HepG2 (cell line): Measurements from ENCODE around the gene UTP25. TPM values are rescaled to one million over a fixed set of nuclear protein-coding genes. Genes with fewer than 3 reads are reported as not detected.
A peak's percentile ranks its signal among the peaks of the same experiment; 100 is the strongest.

Experiments
- BRCA1 ChIP-seq: sonication (generic); formaldehyde crosslinking; IDR thresholded peaks from 2 replicates; pipeline ENCODE4 v1.4.0; 2020; ENCODE audit warnings: missing genetic modification reagents
- CHD4 ChIP-seq: fragments of 200-600 bp; sonication (generic); IDR thresholded peaks from 2 replicates; pipeline ENCODE4 v1.7.0; 2017; ENCODE audit warnings: mild to moderate bottlenecking, low read length, borderline replicate concordance
- CSRNP1 ChIP-seq: sonication (generic); formaldehyde crosslinking; IDR thresholded peaks from 2 replicates; pipeline ENCODE4 v1.8.1; 2023; ENCODE audit warnings: mild to moderate bottlenecking, missing genetic modification reagents
- GLI4 ChIP-seq: sonication (generic); formaldehyde crosslinking; IDR thresholded peaks from 2 replicates; pipeline ENCODE4 v1.5.1; 2020; ENCODE audit warnings: missing genetic modification reagents, mild to moderate bottlenecking, moderate library complexity, borderline replicate concordance
- NCOA5 ChIP-seq: sonication (generic); formaldehyde crosslinking; IDR thresholded peaks from 2 replicates; pipeline ENCODE4 v1.4.0; 2020; ENCODE audit warnings: missing genetic modification reagents
- SMAD9 ChIP-seq: sonication (generic); formaldehyde crosslinking; IDR thresholded peaks from 2 replicates; pipeline ENCODE4 v1.5.1; 2020; ENCODE audit warnings: mild to moderate bottlenecking, missing genetic modification reagents
- SMARCC2 ChIP-seq: fragments of 450-650 bp; IDR thresholded peaks from 2 replicates; pipeline ENCODE4 v1.6.1; 2017; ENCODE audit warnings: antibody characterized with exemption, mild to moderate bottlenecking
- TMF1 ChIP-seq: sonication (generic); formaldehyde crosslinking; IDR thresholded peaks from 2 replicates; pipeline ENCODE4 v1.8.1; 2022; ENCODE audit warnings: low read depth, missing genetic modification reagents
- TOE1 ChIP-seq: sonication (generic); formaldehyde crosslinking; IDR thresholded peaks from 2 replicates; pipeline ENCODE4 v1.4.0; 2020; ENCODE audit warnings: mild to moderate bottlenecking, missing genetic modification reagents
- ZBTB37 ChIP-seq: sonication (generic); formaldehyde crosslinking; IDR thresholded peaks from 2 replicates; pipeline ENCODE4 v1.4.0; 2020; ENCODE audit warnings: mild to moderate bottlenecking, missing genetic modification reagents
- ZNF264 ChIP-seq: sonication (generic); formaldehyde crosslinking; IDR thresholded peaks from 2 replicates; pipeline ENCODE4 v1.4.0; 2020; ENCODE audit warnings: missing genetic modification reagents
- ZNF766 ChIP-seq: sonication (generic); formaldehyde crosslinking; IDR thresholded peaks from 2 replicates; pipeline ENCODE4 v1.5.0; 2020; ENCODE audit warnings: missing genetic modification reagents, borderline replicate concordance
- ZNF879 ChIP-seq: sonication (generic); formaldehyde crosslinking; IDR thresholded peaks from 2 replicates; pipeline ENCODE4 v1.8.1; 2023; ENCODE audit warnings: missing genetic modification reagents
- ZNF883 ChIP-seq: sonication (generic); formaldehyde crosslinking; IDR thresholded peaks from 2 replicates; pipeline ENCODE4 v1.5.1; 2020; ENCODE audit warnings: mild to moderate bottlenecking, missing genetic modification reagents; ENCODE audit errors: not compliant biosample characterization
- ZSCAN12 ChIP-seq: sonication (generic); formaldehyde crosslinking; IDR thresholded peaks from 2 replicates; pipeline ENCODE4 v1.9.0; 2021; ENCODE audit warnings: mild to moderate bottlenecking, missing genetic modification reagents
- polyA plus RNA-seq, 8 experiments: library from polyadenylated mRNA; depleted of rRNA in 3 of 8; stranded (reverse) in 7 of 8; unstranded in 1 of 8; fragments of >200 nt; fragmentation: Illumina TruSeq in 4 of 8; extraction: Trizol in 4 of 8; gene quantifications; 2 replicates each; pipeline versions ENCODE4 v1.2.1 to v1.2.3, GENCODE V29; 2011 to 2016; ENCODE audit warnings: low read depth in 4 of 8, missing spikeins in 1 of 8, mixed read lengths in 1 of 8; ENCODE audit not compliant: insufficient read depth in 1 of 8
- total RNA-seq, 5 experiments: library from RNA; depleted of rRNA; stranded (reverse); fragments of >200 nt; fragmentation: Illumina TruSeq; extraction: Trizol; gene quantifications; 2 replicates each; pipeline ENCODE4 v1.2.3, GENCODE V29; 2016; ENCODE audit warnings: low read depth in 1 of 5
- TF ChIP-seq, protein P1 (sequence below): sonication (generic); formaldehyde crosslinking; IDR thresholded peaks from 2 replicates; pipeline ENCODE4 v1.4.0; 2020; ENCODE audit warnings: missing genetic modification reagents, mild to moderate bottlenecking, borderline replicate concordance
- TF ChIP-seq, protein P2 (sequence below): sonication (generic); formaldehyde crosslinking; IDR thresholded peaks from 2 replicates; pipeline ENCODE4 v1.8.0; 2023; ENCODE audit warnings: mild to moderate bottlenecking, missing genetic modification reagents
- TF ChIP-seq, protein P3 (sequence below): sonication (generic); formaldehyde crosslinking; IDR thresholded peaks from 2 replicates; pipeline ENCODE4 v1.4.0; 2020; ENCODE audit warnings: missing genetic modification reagents

The UTP25 gene
- total and polyA plus RNA-seq, 2 of the 13 experiments (the other 11 are each of a cell fraction or from before 2014, with no cell fraction given): 4.8 to 5.7 TPM

DNA sequence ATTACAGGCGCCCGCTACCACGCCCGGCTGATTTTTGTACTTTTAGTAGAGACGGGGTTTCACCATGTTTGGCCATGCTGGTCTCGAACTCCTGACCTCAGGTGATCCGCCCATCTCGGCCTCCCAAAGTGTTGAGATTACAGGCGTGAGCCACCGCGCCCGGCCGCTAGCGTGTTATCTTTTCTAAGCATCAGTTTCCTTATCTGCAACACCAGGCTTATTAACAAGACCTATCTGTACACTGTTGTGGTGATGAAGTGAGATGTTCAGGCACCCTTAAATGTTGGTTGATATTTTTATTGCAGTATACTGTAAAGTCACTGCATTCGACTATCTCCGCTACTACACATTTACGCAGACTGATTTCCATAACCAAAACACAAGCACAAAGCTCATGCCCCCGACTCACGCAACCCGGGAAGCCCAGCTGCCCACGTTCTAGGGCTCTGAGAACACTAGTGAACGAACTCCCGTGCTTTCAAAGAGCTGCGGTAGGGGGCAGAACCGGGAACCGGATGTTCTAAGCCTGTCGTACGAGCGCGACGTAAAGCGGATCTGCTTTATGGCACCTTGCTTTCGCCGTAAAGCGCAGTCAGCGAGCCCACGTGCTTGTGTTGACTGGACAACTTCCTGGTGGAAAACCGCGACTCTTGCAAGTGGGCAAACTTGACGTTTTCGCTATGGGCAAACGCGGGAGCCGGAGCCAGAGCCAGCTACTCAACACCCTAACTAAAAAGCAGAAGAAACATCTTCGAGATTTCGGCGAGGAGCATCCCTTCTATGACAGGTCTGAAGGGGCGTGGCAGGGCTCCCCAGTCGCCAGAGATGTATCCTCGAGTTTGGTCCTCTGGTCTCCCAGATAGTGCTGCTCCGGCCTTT lies at the start of gene UTP25 (continued):
- TF ChIP-seq ZNF766 (no peak), ZNF879 (no peak), ZNF264 (CRISPR knock-in tag) (no peak), TMF1 (CRISPR knock-in tag) (no peak), NCOA5 (CRISPR knock-in tag) (no peak), SMAD9 (CRISPR knock-in tag) (no peak), ZSCAN12 (CRISPR knock-in tag) (no peak), SMARCC2 (no peak), CSRNP1 (CRISPR knock-in tag) (no peak), BRCA1 (CRISPR knock-in tag) (0 out of 2 replicates have a peak, but pooled peaks have one; percentile 40), ZBTB37 (CRISPR knock-in tag) (no peak), CHD4 (no peak), ZNF883 (CRISPR knock-in tag) (peak; percentile 43), GLI4 (CRISPR knock-in tag) (no peak), TOE1 (CRISPR knock-in tag) (no peak)
- TF ChIP-seq, protein P1, sequence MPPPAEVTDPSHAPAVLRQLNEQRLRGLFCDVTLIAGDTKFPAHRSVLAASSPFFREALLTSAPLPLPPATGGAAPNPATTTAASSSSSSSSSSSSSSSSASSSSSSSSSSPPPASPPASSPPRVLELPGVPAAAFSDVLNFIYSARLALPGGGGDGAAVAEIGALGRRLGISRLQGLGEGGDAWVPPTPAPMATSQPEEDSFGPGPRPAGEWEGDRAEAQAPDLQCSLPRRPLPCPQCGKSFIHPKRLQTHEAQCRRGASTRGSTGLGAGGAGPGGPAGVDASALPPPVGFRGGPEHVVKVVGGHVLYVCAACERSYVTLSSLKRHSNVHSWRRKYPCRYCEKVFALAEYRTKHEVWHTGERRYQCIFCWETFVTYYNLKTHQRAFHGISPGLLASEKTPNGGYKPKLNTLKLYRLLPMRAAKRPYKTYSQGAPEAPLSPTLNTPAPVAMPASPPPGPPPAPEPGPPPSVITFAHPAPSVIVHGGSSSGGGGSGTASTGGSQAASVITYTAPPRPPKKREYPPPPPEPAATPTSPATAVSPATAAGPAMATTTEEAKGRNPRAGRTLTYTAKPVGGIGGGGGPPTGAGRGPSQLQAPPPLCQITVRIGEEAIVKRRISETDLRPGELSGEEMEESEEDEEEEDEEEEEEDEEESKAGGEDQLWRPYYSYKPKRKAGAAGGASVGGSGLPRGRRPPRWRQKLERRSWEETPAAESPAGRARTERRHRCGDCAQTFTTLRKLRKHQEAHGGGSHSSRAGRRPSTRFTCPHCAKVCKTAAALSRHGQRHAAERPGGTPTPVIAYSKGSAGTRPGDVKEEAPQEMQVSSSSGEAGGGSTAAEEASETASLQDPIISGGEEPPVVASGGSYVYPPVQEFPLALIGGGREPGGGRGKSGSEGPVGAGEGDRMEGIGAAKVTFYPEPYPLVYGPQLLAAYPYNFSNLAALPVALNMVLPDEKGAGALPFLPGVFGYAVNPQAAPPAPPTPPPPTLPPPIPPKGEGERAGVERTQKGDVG: no peak
- TF ChIP-seq, protein P2, sequence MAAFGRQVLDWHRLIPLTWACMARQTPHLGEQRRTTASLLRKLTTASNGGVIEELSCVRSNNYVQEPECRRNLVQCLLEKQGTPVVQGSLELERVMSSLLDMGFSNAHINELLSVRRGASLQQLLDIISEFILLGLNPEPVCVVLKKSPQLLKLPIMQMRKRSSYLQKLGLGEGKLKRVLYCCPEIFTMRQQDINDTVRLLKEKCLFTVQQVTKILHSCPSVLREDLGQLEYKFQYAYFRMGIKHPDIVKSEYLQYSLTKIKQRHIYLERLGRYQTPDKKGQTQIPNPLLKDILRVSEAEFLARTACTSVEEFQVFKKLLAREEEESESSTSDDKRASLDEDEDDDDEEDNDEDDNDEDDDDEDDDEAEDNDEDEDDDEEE (CRISPR knock-in tag): no peak
- TF ChIP-seq, protein P3, sequence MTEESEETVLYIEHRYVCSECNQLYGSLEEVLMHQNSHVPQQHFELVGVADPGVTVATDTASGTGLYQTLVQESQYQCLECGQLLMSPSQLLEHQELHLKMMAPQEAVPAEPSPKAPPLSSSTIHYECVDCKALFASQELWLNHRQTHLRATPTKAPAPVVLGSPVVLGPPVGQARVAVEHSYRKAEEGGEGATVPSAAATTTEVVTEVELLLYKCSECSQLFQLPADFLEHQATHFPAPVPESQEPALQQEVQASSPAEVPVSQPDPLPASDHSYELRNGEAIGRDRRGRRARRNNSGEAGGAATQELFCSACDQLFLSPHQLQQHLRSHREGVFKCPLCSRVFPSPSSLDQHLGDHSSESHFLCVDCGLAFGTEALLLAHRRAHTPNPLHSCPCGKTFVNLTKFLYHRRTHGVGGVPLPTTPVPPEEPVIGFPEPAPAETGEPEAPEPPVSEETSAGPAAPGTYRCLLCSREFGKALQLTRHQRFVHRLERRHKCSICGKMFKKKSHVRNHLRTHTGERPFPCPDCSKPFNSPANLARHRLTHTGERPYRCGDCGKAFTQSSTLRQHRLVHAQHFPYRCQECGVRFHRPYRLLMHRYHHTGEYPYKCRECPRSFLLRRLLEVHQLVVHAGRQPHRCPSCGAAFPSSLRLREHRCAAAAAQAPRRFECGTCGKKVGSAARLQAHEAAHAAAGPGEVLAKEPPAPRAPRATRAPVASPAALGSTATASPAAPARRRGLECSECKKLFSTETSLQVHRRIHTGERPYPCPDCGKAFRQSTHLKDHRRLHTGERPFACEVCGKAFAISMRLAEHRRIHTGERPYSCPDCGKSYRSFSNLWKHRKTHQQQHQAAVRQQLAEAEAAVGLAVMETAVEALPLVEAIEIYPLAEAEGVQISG (CRISPR knock-in tag): peak; percentile 89
